IPS DF 6.9 (cell line): ENCODE data around the gene DBN1.

ENCODE experiments used
- DNase-seq: peaks from one replicate; pipeline ENCODE4 v3.0.0-alpha.2; 2013; ENCODE audit warnings: low read depth, low spot score
- H3K27ac ChIP-seq: one replicate; pipeline ENCODE4 v1.5.1; 2013; ENCODE audit warnings: low read length, control low read depth
- H3K27me3 ChIP-seq: 2 replicates; pipeline ENCODE4 v1.6.1; 2013; ENCODE audit warnings: mild to moderate bottlenecking, low read length; ENCODE audit not compliant: control insufficient read depth, insufficient read depth
- H3K36me3 ChIP-seq: 2 replicates; pipeline ENCODE4 v1.6.1; 2013; ENCODE audit warnings: low read length; ENCODE audit not compliant: control insufficient read depth, insufficient read depth
- H3K4me1 ChIP-seq: 2 replicates; pipeline ENCODE4 v1.6.1; 2013; ENCODE audit warnings: low read length; ENCODE audit not compliant: control insufficient read depth, insufficient read depth
- H3K4me3 ChIP-seq: 2 replicates; pipeline ENCODE4 v1.5.1; 2013; ENCODE audit warnings: mild to moderate bottlenecking, low read length
- H3K9me3 ChIP-seq: 2 replicates; pipeline ENCODE4 v1.6.1; 2013; ENCODE audit warnings: low read length, inconsistent platforms; ENCODE audit not compliant: control insufficient read depth, insufficient read depth
- WGBS: extraction: QIAGEN DNeasy Blood & Tissue Kit; methylation state at CpG from one replicate; pipeline ENCODE4 v1.1.7; 2013; ENCODE audit warnings: mixed read lengths, missing lambda C conversion rate; ENCODE audit not compliant: insufficient read length, insufficient coverage; 5-methylcytosine and 5-hydroxymethylcytosine counted together

The DBN1 gene

DNA sequence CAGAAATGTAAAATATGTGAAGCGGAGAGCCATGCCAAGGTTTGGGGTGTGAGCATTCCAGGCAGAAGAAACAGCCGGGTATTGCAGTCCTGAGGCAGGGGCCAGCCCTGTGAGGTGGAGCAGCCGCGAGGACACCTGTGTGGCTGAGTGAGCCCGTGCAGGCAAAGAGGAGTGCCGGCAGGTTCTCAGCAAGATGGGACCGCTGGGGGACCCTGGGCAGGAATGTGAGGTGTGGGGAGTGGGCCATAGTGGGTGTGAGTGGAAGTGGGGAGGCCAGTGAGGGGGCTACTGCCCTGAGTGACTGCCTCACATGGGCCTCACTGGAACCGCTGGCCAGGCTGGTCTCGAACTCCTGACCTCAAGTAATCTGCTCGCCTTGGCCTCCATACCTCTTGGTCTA, 35.0 kb downstream of the DBN1 start:
- Histone ChIP-seq H3K36me3 (peaks cover 30% of the 10 kb centered on the region), H3K27ac (no peak overlapping the region), H3K9me3 (no peaks in the 10 kb centered on the region), H3K4me3 (no peak overlapping the region), H3K27me3 (no peaks in the 10 kb centered on the region), H3K4me1 (0 out of 2 replicates have a peak, but pooled peaks cover 2% of the 10 kb centered on the region)
- WGBS = no CpG with 5 or more reads among the region's 10 CpGs
- DNase-seq = no peak

DNA sequence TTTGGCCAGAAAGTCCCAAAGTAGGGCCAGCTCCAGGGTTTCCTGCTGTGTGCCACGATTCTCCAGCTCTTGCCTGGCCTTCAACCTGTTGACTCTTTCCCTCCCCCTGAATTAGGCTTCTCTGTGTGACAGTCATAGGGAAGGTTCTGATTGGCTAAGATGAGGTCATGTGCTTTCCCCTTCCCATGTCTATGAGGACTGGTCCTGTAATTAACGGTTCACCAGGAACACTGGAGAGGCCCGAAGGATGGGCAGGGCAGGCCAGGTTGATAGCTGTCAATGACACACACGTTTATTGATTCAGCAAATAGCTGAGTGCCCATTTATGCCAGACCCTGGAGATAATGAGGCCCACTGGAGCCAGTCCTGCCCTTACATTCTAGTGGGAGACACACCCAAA, 35.8 kb downstream of the DBN1 start:
- Histone ChIP-seq H3K4me3 (no peak overlapping the region), H3K9me3 (no peaks in the 10 kb centered on the region), H3K27me3 (no peaks in the 10 kb centered on the region), H3K4me1 (0 out of 2 replicates have a peak, but pooled peaks cover 2% of the 10 kb centered on the region), H3K27ac (no peak overlapping the region), H3K36me3 (peaks cover 33% of the 10 kb centered on the region)
- no CpG with 5 or more reads among the region's 4 CpGs for WGBS
- no peak for DNase-seq

DNA sequence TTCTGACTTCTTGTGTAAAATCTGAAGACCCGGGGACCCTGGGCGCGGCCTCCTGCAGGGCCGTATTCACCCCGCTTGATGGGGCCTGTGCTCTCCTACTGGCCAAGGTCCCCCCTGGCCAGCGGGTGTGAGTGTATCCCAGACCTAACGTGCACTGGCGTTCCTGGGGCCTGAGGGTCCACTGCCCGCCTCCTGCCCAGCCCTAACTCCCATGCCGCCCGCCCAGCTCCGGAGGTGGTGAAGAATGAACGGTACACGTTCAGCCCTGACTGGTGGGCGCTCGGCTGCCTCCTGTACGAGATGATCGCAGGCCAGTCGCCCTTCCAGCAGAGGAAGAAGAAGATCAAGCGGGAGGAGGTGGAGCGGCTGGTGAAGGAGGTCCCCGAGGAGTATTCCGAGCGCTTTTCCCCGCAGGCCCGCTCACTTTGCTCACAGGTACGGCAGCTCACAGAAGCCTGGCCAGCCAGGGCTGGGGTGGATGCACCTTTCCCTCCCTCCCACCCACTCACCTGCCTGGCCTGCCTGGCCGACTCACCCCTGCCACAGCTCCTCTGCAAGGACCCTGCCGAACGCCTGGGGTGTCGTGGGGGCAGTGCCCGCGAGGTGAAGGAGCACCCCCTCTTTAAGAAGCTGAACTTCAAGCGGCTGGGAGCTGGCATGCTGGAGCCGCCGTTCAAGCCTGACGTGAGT, 37.4 kb downstream of the DBN1 start:
- Histone ChIP-seq H3K9me3 (no peaks in the 10 kb centered on the region), H3K4me1 (0 out of 2 replicates have a peak, but pooled peaks cover 2% of the 10 kb centered on the region), H3K36me3 (peaks cover 45% of the 10 kb centered on the region), H3K4me3 (no peak overlapping the region), H3K27me3 (no peaks in the 10 kb centered on the region), H3K27ac (no peak overlapping the region)
- WGBS = no CpG with 5 or more reads among the region's 37 CpGs
- no peak for DNase-seq

DNA sequence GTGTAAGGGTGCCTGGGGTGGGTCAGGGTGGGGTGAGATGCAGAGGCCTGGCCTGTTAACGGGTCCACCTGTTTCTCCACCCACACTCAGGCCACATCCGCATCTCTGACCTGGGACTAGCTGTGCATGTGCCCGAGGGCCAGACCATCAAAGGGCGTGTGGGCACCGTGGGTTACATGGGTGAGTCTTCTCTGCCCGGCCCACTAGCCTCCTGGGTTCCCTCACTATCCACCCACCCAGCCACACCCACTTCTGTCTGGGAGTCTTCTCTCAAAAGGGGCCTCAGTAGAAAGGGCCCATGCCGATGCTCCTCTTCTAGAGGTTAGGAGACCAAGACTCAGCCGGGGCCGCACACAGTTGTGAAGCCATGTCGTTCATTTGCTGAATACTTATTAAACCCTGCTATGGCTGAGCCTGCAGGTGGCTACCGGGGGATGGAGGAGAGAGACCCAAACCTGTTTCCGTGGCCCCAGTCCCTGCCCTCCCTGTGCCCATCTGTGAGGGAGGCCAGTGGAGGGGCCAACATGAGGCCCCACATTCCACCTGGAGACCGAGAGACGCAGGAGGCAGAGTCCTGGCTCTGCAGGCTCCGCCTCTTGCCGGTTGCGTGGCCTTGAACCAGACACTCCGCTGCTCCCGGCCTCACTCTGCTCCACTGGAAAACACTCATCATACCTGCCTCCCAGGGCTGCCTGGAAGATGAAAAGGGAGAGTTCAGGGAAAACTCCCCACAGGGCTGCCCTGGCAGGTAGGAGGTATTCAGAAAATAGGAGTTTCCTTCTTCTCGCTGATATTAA, 38.3 kb downstream of the DBN1 start:
- Histone ChIP-seq H3K9me3 (no peaks in the 10 kb centered on the region), H3K36me3 (peaks cover 43% of the 10 kb centered on the region), H3K4me3 (no peak overlapping the region), H3K27ac (no peak overlapping the region), H3K4me1 (no peaks in the 10 kb centered on the region), H3K27me3 (no peaks in the 10 kb centered on the region)
- DNase-seq = no peak
- no CpG with 5 or more reads among the region's 20 CpGs for WGBS

DNA sequence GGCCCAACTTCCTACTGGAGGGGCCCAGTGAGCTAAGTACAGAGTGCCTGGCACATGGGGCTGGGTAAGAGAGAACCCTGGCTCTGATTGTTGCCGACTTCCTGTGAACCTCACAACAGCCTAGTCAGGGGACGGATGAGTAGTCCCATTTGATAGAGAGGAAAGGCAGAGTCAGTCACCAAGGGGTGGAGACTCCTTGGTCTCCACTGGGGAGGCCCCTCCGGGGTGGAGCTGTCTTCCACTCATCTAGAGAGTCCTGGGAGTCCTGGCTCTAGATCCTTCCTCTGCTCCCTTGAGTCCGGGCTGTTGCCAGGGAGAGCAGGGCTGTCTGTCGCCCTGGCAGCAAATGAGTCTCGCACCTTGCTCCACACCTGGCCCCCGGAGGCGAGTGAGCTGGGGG, 39.0 kb downstream of the DBN1 start:
- no CpG with 5 or more reads among the region's 8 CpGs for WGBS
- H3K36me3 ChIP-seq = peaks cover 43% of the 10 kb centered on the region
- DNase-seq = no peak
- no peak overlapping the region for H3K27ac ChIP-seq
- H3K4me3 ChIP-seq = no peak overlapping the region
- H3K9me3 ChIP-seq = no peaks in the 10 kb centered on the region
- no peaks in the 10 kb centered on the region for H3K4me1 ChIP-seq
- no peaks in the 10 kb centered on the region for H3K27me3 ChIP-seq

DNA sequence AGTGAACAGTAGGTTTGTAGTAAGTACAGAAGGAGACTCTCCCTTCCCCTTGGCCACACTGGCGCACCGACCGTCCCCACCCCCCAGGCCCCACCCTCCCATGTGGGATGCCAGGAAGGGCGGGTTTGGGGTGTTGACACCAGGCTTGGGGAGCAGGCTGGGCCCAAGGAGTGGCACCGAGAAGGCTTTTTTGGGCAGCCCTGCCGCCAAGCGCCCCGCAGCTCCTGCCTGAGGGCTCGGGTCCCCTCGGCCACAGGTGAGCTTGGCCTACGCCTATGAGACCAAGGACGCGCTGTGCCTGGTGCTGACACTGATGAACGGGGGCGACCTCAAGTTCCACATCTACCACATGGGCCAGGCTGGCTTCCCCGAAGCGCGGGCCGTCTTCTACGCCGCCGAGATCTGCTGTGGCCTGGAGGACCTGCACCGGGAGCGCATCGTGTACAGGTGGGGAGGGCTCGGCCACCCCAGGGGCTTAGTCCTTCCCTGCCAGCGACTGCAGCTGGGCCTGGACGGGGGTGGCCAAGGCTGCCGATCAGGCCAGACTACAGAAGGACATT, 39.7 kb downstream of the DBN1 start:
- peaks cover 43% of the 10 kb centered on the region for H3K36me3 ChIP-seq
- no peak overlapping the region for H3K4me3 ChIP-seq
- no CpG with 5 or more reads among the region's 29 CpGs for WGBS

DNA sequence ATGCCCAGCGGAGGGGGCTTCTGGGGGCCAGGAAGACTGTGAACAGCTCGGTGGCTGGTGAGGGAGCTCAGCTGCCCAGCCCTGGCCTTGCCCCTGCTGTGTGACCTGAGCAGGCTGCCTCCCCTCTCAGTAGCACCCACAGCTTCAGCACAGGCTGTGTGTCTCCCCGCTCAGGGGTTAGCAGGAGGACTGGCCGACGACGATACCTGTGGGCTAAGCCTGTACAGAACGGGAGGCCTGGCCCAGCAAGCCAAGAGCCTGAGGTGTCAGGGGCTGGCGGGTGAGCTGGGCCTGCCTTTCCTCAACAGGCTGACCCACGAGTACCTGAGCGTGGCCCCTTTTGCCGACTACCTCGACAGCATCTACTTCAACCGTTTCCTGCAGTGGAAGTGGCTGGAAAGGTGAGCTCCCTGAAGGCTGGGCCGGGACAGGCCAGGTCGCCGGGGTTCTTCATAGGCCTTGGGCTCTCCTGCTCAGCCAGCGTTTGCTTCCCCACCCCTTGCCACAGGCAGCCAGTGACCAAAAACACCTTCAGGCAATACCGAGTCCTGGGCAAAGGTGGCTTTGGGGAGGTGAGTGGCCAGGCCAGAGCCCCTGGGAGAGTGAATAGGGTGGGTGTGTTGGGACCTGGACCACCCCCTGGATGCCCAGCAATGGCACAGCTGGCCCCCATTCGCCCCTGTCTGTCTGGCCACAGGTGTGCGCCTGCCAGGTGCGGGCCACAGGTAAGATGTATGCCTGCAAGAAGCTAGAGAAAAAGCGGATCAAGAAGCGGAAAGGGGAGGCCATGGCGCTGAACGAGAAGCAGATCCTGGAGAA, 40.4 kb downstream of the DBN1 start:
- peaks cover 43% of the 10 kb centered on the region for H3K36me3 ChIP-seq

More for the DNA sequence above, 39.7 kb downstream of the DBN1 start:
- H3K27me3 ChIP-seq = no peaks in the 10 kb centered on the region
- no peak overlapping the region for H3K27ac ChIP-seq
- H3K9me3 ChIP-seq = no peaks in the 10 kb centered on the region
- DNase-seq = no peak
- no peaks in the 10 kb centered on the region for H3K4me1 ChIP-seq

DNA sequence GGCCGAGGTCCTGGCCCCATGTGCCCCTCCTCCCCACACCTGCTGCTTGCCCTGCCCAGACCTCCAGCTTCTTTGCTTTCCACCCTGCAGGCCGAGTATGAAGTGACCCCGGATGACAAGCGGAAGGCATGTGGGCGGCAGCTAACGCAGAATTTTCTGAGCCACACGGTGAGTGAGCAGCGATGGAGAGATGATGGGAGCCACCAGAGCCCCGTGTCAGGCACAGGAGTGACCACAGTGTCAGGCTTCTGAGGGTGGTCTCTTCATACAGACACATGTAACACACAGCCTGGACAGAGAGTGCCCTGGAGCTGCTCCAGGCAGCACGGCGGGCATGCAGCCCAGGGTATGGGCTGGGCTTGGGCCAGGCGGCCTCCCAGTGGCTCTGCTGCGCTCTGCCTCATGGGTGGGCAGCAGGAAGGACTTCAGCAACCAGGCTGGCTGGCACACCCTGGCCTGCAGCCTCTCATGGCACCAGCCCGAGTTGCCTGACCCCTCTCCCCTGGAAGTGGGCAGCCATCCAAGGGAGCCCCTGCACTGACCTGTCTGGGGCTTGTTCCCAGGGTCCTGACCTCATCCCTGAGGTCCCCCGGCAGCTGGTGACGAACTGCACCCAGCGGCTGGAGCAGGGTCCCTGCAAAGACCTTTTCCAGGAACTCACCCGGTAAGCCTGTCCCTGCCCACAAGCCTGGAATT, 41.1 kb downstream of the DBN1 start:
- no peaks in the 10 kb centered on the region for H3K4me1 ChIP-seq
- H3K4me3 ChIP-seq = no peak overlapping the region
- no CpG with 5 or more reads among the region's 18 CpGs for WGBS

More for the DNA sequence above, 40.4 kb downstream of the DBN1 start:
- Histone ChIP-seq H3K4me3 (no peak overlapping the region), H3K27me3 (no peaks in the 10 kb centered on the region), H3K9me3 (no peaks in the 10 kb centered on the region), H3K27ac (no peak overlapping the region), H3K4me1 (no peaks in the 10 kb centered on the region)
- DNase-seq = no peak
- WGBS = no CpG with 5 or more reads among the region's 25 CpGs

DNA sequence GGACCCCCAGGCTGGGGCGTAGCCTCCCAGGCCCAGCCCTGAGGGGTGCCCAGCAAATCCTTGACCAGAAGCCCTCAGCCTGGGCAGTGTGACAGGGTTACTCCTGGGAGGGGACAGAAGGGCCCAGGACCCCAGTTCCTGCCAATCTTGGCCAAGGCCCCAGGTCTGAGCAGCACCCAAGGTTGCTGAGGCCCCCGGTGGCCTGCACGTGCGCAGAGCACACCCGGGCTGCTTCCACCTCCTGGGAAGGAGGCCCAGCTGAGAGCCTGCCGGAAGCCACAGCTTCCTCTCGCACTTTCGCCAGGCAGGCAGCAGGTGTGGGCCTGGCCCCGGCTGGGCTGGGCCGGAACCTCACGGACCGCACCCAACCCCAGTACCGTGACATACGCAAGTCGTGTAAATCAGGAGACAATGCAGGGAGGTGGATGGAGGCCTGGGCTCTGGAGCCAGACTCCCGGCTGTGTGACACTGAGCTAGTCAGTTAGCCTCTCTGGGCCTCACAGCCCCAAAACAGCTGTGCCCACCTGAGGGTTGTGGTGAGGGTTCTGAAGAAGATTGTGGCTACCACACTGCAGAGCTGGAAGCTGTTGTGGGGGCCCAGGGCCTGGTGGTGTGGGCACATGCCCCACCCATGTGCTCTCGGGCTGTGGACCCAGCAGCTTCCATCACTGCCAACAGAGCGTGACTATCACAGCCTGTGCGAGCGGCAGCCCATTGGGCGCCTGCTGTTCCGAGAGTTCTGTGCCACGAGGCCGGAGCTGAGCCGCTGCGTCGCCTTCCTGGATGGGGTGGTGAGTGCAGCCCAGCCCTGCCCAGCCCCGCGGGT, 41.9 kb downstream of the DBN1 start:
- H3K27me3 ChIP-seq = no peaks in the 10 kb centered on the region
- H3K36me3 ChIP-seq = peaks cover 41% of the 10 kb centered on the region
- no CpG with 5 or more reads among the region's 29 CpGs for WGBS
- DNase-seq = no peak
- no peak overlapping the region for H3K4me3 ChIP-seq
- H3K27ac ChIP-seq = no peak overlapping the region
- no peaks in the 10 kb centered on the region for H3K4me1 ChIP-seq
- H3K9me3 ChIP-seq = no peaks in the 10 kb centered on the region

More for the DNA sequence above, 41.1 kb downstream of the DBN1 start:
- Histone ChIP-seq H3K9me3 (no peaks in the 10 kb centered on the region), H3K27ac (no peak overlapping the region), H3K27me3 (no peaks in the 10 kb centered on the region), H3K36me3 (peaks cover 43% of the 10 kb centered on the region)
- no peak for DNase-seq
